ENCODE data around the gene AFTPH.
A peak's percentile ranks its signal among the peaks of the same experiment; 100 is the strongest.

AFTPH gene

GRCh38 chr2:64542071-64543007 lies 18.2 kb downstream of the AFTPH start:
- ATAC-seq: no peak

- no peak for ATAC-seq
Observed at GRCh38 chr2:64543008-64543697, 19.0 kb downstream of the AFTPH start.

GRCh38 chr2:64548761-64549160 lies 24.6 kb downstream of the AFTPH start:
- no peak for ATAC-seq

- ATAC-seq: no peak
Observed at GRCh38 chr2:64550042-64550441, 25.9 kb downstream of the AFTPH start.

DNA sequence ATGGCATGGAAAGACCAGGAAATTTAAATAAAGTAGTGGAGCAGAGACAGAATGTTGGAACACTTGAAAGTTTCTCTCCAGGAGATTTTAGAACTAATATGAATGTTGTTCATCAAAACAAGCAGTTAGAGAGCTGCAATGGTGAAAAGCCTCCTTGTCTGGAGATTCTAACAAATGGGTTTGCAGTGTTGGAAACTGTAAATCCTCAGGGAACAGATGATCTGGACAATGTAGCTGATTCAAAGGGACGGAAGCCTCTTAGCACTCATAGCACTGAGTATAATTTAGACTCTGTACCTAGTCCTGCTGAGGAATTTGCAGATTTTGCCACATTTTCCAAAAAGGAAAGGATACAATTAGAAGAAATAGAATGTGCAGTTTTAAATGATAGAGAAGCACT lies 27.7 kb downstream of the AFTPH start:
- ATAC-seq: no peak

DNA sequence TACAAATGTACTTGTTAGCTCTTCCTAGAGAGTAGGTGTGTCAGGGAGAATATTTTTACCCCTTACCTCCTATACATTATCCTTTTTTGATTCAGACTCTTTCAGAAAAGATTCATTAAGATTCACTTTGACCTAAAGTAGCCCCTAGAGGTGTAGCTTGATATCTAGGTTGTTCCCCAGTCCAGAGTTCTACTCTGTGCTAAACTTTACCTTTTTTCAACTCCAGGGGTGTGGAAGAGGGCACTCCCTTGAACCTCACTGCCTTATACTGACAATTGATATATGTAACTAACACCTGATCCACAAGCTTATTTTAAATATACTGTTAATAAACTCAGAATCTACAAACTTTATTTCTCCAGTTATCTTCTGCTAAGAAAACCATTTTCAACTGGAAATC lies 30.0 kb downstream of the AFTPH start:
- ATAC-seq: no peak

- ATAC-seq: no peak
Observed at GRCh38 chr2:64558445-64559081, 34.4 kb downstream of the AFTPH start.

GRCh38 chr2:64562148-64562784 lies 38.1 kb downstream of the AFTPH start:
- no peak for ATAC-seq

- ATAC-seq: no peak
Observed at GRCh38 chr2:64563436-64563938, 39.4 kb downstream of the AFTPH start.

DNA sequence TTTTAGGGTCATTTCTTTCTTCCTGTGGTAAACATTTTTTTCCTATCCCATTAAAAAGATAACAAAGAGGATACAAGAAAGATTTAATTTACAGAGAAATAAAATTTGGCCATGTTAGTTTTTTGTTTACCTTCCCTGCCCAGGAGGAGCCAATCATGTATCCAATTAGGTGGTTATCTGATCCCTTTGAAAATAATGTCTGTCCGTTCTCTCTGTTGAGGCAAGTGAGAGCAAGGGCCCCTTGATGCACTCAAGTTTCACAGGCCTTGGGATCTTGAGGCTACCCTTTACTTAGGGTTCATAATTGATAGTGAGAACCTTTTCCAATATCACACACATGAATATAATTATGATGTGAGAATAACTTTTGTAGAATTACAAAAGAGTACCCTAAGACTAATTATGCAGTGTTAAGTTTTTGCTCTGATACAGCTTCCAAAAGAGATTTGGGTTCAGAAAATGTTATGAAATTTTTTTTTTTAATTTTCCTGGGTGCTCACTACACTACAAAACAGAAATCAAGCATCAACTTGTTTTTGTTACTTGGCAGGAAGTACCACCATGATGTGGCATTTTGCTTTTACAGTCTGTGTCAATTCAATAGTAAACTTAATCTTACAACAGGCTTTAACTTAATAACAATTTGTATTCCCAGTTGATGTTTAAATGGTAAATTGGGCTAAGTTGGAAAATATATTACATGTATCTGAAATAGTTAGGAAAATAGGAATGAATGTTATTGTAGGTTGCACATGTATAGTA lies 42.0 kb downstream of the AFTPH start:
- no peak for ATAC-seq

GRCh38 chr2:64567473-64567872 lies 43.3 kb downstream of the AFTPH start:
- ATAC-seq: no peak

- no peak for ATAC-seq
Observed at GRCh38 chr2:64568836-64569235, 44.7 kb downstream of the AFTPH start.

DNA sequence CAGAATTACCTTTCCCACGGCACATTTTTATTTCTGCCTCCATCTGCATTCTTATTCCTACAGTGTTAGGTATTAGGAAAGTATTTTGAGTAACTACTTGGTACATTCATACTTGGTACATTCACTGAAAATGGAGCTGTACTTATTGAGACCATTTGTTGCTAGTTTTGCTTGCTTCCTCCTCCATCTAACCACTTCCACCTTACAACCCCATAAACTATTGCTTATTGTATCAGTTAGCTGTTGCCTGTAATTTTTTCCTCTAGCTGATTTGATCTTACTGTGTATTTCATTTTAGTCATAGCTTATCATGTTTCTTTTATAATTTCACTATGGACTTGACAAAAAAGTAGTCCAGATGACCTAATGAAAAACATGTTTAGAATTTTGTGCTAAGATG lies 50.7 kb downstream of the AFTPH start:
- ATAC-seq: peak in 1 of 2 donors; percentile 20

DNA sequence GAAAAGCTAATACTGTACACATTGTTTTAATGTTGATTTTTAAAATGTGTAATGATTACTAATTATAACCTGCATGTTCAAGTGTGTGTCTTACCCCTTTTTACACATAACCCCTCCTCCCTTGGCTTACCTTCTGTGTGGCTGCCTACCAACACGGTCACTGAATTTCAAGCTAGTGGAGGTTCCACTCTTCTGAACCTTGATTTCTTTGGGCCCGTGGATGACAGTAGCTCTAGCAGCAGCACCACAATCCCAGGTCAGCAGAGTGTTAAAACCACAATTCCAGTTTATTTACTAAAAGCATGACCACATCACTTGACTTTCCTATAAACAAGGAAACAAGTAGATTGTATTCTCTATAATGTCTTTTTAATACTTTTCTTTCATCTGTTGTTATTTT lies 56.9 kb downstream of the AFTPH start:
- no peak for ATAC-seq

- no peak for ATAC-seq
Observed at GRCh38 chr2:64581777-64582539, 57.8 kb downstream of the AFTPH start.

DNA sequence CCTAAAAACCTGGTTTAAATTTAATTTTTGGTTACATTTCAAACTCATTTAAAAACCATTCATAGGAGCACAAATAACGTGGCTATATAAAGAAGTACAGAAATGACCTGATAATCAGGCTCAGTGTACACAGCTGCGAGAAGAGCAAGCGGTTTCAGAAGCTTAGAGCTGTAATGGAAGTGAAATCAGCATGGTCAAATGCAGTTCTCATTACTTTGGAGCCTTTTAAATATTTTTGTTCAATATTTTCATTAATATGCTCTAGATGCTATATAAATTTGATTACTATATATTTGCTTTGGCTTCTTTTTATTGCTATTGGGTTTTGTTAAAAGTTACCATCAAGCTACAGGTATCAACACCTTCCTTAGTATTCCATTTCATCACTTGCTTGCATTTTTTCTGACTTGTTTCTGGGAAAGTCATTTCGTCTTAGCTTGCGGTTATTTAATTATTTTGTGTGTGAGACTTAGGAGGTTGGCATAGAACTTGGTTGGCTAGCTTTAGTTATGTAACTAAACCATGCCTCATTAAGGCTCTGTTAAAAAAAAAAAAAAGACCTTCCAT lies 58.7 kb downstream of the AFTPH start:
- ATAC-seq: no peak

GRCh38 chr2:64586054-64586453 lies 61.9 kb downstream of the AFTPH start:
- no peak for ATAC-seq

- ATAC-seq: peak in 1 of 2 donors; percentile 41
Observed at GRCh38 chr2:64586883-64587481, 62.9 kb downstream of the AFTPH start.

- no peak for ATAC-seq
Observed at GRCh38 chr2:64587561-64587960, 63.4 kb downstream of the AFTPH start.

DNA sequence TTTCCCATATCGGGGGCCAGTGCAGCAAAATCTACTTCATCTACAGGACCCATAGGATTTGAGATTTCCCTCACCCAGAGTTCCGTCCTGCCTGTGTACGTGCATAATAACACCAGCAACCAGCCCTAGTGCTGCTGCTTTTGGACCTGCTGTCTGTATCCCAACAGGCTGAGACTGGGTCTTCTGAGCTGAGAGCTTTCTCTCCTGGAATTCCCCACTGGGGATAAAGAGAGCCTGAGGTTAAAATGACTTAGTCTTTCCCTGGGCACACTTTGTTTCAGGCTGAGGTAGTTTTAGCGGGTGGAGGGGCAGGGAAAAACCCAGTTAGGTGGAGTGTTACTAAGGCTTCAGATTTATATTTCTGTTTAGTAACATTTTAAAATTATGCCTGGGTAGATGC lies 67.1 kb downstream of the AFTPH start:
- no peak for ATAC-seq
